Left renal cortex interstitium (tissue), 4 donors: Measurements from ENCODE around the gene ZGPAT. TPM values are rescaled to one million over a fixed set of nuclear protein-coding genes. Genes with fewer than 3 reads are reported as not detected.
"Not testable (repeated sequence)": the region's sequence is repeated elsewhere in the genome, so short reads cannot be mapped to it uniquely, and the experiment has no call there.

Experiments
- DNase-seq, 4 donors: peaks; one replicate each; pipeline ENCODE4 v3.0.0-alpha.2; 2013; ENCODE audit warnings: low read depth in 4 of 4, low spot score in 2 of 4, missing footprints in 1 of 4
- polyA plus RNA-seq, 4 donors: library from polyadenylated mRNA; unstranded; fragments of 120-200 nt; gene quantifications; one replicate each; pipeline ENCODE4 v1.2.1, GENCODE V29; 2013; ENCODE audit not compliant: insufficient read length in 4 of 4

ZGPAT gene
- polyA plus RNA-seq, 4 donors: 15.1 to 27.6 (median 23.7) TPM

DNA sequence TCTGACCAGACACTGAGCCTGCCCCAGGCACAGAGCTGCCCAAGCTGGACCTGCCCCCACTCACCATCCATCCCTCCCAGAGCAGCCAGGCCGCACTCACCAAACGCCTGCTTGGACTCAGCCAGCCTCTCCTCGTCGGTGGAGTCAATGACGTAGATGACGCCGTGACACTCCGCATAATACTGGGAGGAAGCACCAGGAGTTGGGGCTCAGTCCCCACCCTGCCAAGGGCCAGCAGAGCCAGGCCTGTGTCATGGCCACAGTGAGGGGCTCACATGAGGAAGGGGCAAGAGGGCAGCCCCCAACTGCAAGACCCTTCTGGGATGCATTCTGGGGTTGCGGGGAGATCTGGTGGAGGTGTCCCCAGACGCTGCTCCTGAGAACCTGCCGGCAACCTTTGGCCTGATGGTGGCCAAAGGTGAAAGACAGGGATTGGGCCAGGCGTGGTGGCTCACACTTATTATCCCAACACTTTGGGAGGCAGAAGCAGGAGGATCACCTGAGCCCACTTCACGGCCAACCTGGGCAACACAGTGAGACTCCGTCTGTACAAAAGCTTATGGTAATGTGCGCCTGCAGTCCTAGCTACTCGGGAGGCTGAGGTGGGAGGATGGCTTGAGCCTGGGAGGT lies 5.7 kb upstream of the ZGPAT start:
- no peak for DNase-seq

DNA sequence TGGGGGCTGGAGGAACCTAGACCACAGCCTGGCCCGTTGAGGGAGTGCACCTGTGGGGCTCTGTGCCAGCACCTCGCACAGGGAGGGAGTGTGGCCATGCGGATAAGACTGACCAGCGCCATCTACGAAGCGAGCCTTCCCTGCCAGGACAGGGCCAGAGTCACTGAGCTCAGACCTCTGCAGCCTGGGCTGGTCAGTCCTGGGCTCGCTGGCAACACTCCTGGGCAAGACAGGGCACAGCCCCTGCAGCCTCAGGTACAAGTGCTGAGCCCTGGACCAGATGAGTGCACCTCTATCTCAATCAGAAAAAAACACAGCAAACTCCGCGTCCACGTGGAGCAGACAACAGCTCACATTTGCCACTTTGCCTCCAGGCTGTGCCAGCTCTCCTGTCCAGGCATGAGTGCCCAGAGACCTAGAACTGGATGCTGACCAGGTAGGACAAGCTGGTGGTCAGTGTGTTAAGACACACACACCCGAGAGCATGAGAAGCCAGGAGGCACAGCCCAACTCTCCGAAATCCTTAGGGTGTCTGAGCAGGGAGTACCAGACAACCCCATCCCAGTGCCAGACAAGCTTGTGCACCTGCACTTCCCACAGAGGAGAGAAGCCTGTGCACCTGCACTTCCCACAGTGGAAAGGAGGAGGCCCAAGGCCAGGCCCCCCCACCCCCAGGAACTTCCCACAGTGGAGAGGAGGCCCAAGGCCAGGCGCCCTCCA lies 4.9 kb upstream of the ZGPAT start:
- DNase-seq: no peak

DNA sequence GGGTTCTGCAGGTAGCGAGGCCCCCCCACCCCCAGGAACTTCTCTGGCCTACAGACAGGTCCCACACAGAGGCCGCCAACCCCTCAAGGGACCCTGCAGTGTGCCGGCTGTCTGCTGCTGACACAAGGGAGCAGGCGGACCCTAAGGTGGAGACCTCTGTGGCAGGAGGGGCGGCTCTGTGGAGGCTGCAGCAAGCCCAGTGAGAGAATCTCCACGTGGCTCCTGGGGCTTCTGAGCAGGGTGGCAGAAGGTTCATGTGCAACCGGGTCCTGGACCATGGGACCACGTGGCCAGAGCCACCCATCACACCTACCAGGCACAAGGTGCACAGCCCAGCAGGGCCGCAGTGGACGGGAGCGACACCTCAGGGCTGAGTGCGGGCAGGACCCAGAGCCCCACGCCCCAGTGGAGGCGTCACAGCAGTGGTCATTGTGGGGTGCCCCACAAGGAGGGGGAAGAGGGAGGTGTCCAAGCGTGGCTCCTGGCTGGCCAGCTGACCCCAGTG lies 4.3 kb upstream of the ZGPAT start:
- no peak for DNase-seq

DNA sequence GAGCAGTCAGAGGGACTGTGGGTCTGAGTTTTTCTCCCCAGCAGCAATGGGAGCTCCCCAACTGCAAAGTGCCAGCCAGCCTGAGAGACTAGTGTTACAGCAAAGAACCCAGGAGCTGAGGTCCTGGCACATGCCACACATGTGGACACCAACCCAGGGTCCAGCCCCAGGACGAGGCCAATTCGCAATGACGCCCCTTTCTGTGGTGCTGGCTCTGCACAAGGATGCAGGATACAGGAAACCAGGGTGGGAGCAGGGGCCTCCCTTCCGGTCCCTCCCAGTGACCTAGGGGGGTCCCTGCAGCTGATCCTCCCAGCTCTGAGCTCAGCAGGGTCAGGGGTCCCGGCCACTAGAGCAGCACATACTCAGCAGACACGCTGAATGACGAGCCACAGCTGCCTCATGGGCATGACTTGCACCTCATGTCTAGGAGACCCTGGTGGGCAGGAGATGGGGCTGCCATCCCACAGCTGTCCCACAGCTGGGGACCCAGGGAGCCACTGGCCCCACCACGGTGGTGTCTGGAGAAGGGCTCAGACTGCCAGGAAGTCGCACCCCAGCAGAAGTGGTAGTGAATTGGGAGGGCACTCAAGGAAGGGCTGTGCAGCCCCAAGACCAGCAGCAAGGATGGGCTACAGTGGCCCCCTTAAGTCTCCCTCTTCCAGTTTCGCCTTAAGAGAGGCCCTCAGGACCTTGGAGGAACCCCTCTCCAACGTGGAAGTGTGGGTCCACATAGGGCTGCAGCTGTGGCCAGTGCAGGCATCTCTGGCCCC lies 3.7 kb upstream of the ZGPAT start:
- DNase-seq: no peak

DNA sequence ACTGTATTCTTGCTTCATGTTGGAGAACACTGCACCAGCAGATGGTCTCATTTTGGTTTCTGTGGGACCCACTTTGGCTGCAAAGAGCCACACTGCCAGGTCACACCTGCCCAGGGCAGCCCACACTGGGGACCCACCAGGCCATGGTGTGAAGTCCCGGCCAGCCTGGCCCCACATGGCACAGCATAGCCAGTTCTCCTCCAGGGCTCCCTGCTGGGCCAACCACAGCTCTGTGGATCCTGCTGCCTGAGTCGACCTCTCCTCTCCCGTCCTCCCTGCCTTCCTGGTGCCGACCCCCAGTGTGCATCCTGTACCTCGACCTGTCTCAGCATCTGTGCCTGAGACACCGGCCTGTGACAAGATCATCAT lies 3.1 kb upstream of the ZGPAT start:
- no peak for DNase-seq

DNA sequence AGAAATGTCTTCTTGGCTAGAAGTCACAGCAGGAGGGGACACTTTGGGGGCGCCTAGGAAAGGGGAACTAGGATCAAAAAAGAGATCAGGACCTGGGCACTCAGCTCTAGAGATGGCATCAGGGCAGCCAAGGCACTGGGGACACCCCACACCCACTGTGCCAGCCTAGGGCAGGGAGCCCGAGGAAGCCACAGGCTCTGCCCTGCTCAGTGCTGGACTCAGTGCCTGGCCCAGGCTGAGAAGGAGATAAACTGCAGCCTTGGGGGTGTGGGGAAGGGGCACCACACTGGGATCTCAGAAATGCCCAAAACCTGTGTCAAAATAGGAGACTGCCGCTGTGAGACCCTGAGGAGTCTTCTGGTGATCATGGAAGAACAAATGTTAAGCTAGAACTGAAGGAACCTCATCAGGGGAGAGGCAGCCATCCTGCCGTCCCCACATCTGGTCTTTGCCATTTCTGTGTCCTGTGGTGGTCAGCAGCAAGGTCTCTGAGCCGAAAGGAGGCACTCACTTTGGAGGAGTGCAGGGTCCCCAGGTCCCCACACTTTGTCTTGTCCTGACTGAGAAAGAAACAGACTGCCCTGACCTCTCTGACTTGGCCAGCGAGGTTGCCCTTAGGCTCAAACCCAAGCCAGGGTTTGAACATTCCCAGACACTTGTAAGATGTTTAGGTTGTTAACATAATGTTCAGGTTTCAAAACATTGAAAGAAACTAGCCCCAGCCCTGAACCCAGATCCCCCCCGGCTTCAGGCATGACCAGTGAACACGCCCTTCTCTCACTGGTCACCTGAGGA lies 2.4 kb upstream of the ZGPAT start:
- no peak for DNase-seq

DNA sequence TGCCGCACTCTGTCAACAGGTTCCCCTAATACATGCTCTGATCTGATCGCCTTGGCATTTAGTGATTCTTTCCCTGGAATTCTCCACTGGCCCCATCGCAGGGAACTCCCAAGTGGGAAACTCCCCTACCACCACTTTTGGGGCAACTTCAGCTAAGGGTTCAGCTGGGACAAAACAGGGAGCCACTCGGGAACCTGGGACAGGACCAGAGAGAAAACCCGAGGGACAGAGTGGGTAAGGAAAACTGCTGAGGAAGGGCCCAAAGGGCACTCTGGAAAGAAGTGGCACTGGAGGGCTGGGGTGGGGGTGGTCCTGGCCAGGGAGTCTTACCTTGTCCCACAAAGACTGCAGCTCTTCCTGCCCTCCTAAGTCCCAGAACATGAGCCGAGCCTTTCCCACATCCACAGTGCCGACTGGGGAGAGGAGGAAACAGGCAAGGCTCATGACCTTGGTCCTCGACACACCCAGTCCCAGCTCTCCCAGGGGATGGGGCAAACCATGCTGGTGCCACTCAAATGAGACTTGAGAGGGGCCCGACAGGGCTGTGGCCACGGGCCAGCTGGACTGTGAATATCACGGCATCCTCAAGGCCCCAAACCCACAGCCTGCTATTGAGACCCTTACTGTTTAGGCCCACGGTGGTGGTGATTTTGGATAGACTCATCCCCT lies 1.7 kb upstream of the ZGPAT start:
- no peak for DNase-seq

DNA sequence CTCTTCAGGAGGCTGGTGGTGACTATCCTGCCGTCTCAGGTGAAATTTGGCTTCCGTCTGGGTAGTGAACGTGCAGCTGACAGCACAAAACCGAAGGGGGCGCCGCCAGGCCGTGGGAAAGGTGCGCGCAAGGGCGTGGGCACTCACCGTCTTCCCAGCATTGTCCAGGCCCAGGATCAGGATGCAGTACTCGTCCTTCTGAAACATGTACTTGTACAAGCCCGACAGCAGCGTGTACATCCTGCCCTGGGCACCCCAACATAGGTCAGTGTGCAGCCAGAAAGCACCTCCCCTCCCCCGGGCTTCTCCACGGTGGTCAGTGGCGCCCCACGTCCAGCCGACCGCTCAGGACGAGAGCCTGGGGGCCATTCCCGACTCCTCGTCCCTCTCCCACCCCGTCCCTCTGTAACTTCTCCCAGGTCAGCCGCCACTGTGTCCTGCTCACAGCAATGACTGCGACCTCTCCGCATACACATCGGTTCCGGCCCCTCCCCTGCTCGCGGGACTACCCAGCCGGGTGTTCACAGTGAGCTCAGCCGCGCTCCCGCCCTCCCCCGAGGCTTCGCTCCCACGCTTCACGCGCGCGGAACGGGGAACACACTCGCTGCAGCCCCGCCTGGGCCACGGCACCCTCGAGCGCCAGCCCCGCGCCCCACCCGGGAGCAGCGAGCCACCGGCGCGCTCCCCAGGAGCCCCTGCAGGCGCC lies 834 bp upstream of the ZGPAT start:
- no peak for DNase-seq

DNA sequence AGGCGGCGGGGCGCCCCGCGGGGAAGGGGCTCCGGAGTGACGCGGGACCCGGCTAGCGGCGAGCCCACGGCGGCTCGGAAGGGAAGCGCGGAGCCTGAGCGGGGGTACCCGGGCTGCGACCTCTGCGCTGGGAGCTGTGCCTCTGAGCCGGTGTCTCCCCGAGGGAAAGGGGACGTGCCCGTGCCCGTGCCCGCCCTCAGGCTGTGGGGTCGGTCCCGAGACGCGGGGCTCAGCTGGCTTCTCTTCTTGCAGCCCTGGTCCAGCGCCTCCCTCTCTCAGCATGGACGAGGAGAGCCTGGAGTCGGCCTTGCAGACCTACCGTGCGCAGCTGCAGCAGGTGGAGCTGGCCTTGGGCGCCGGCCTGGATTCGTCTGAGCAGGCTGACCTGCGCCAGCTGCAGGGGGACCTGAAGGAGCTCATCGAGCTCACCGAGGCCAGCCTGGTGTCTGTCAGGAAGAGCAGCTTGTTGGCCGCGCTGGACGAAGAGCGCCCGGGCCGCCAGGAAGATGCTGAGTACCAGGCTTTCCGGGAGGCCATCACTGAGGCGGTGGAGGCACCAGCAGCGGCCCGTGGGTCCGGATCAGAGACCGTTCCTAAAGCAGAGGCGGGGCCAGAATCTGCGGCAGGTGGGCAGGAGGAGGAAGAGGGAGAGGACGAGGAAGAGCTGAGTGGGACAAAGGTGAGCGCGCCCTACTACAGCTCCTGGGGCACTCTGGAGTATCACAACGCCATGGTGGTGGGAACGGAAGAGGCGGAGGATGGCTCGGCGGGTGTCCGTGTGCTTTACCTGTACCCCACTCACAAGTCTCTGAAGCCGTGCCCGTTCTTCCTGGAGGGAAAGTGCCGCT lies 686 bp downstream of the ZGPAT start:
- DNase-seq: no peak

DNA sequence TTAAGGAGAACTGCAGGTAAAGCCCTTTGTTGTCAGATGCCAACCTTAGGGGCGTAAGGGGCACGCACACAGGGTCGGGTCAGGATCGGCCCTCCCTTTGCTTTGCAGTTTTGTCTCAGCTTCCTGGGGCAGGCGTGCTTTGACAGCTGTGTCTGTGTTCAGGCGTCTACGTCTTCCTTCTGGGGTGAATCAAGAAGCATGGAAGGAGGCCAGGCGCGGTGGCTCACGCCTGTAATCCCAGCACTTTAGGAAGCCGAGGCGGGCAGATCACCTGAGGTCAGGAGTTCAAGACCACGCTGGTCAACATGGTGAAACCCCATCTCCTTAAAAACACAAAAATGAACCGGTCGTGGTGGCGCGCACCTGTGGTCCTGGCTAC lies 1.3 kb downstream of the ZGPAT start:
- DNase-seq: no peak

DNA sequence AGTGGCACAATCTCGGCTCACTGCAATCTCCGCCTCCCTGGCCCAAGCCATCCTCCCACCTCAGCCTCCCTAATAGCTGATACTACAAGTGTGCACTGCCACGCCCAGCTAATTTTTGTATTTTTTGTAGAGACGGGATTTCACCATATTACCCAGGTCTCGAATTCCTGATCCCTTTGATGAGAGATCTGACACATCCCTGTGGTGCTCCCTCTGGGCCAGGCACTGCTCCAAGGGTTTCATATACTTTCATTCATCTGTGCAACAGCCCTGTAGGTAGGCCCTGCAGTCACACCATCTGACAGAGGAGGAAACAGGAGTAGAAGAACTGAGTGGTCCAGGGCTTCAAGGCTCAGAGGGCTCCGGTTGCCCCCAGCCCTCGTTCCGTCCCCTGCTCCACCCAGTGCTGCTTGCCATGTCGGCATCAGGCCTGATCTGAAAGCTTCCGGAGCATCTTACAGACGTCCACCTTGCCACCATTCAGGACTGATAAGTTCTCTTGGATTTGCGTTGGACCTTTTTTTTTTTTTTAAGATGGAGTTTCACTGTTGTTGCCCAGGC lies 3.3 kb downstream of the ZGPAT start:
- DNase-seq: no peak

DNA sequence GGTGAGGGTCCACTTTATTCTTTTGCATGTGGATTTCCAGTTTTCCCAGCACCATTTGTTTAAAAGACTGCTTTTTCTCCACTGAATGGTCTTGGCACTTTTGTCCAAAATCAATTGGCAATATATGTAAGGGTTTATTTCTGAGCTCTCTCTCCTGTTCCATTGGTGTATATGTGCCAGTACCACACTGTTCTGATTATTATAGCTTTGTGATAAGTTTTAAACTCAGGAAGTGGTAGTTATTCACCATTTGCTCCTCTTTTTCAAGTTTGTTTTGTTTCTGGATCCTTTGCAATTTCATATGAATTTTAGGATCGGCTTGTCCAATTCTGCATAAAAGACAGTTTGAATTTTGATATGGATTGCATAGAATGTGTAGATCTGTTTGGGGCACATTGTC lies 4.4 kb downstream of the ZGPAT start:
- DNase-seq: no peak

DNA sequence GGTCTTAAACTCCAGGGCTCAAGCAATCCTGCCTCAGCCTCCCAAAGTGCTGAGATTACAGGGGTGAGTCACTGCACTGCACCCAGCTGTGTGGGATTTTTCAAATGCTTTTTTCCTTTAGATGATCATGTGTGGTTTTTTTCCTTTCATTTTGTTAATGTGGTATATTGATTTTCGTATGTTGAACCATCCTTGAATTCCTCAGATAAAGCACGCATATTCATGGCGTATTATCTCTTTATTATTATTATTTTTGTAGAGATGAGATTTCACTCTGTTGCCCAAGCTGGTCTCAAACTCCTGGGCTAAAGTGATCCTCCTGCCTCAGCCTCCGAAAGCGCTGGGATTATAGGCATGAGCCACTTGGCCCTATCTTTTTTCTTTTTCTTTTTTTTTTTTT lies 7.0 kb downstream of the ZGPAT start:
- no peak for DNase-seq

DNA sequence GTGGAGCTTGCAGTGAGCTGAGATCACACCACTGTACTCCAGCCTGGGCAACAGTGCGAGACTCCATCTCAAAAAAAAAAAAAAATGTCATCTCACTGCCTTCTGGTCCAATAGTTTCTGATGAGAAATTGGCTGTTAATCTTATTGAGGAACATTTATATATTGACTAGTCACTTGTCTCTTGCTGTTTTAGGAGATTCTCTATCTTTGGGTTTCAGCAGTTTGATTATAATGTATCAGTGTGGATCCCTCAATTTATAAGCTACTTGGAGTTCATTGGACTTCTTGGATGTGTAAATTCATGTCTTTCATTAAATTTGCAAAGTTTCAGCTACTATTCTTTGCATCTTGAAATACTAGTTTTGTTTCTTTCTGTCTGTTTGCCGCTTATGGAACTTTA lies 11.2 kb downstream of the ZGPAT start:
- DNase-seq: no peak

DNA sequence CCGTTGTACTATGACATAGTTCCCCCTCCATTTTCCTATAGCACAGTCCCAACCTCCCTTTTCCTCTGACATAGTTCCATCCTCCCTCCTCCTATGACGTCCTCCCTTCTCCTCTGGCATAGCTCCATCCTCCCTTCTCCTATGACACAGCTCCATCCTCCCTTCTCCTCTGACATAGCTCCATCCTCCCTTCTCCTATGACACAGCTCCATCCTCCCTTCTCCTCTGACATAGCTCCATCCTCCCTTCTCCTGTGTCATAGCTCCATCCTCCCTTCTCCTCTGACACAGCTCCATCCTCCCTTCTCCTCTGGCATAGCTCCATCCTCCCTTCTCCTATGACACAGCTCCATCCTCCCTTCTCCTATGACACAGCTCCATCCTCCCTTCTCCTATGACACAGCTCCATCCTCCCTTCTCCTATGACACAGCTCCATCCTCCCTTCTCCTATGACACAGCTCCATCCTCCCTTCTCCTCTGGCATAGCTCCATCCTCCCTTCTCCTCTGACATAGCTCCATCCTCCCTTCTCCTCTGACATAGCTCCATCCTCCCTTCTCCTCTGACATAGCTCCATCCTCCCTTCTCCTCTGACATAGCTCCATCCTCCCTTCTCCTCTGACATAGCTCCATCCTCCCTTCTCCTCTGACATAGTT lies 15.3 kb downstream of the ZGPAT start:
- not testable (repeated sequence) for DNase-seq

DNA sequence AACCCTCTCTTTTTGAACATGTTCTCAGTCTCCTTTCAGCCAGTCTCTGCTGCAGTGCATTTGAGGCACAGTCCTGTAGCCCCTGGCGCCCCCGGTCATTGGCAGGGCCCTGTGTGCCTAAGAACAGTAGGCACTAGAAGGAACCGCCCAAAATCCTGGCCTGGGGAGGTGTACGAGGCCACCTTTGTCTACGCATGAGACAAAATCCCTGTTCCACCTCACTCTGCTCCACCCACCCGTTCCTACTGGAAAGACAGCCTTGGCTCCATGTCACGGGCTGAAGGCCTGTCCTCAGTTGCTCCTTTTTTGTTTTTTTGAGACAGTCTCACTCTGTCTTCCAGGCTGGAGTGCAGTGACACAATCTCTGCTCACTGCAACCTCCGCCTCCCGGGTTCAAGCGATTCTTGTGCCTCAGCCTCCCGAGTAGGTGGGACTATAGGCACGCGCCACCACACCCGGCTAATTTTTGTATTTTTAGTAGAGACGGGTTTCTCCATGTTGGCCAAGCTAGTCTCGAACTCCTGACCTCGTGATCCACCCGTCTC lies 22.4 kb downstream of the ZGPAT start:
- DNase-seq: not testable (repeated sequence)

DNA sequence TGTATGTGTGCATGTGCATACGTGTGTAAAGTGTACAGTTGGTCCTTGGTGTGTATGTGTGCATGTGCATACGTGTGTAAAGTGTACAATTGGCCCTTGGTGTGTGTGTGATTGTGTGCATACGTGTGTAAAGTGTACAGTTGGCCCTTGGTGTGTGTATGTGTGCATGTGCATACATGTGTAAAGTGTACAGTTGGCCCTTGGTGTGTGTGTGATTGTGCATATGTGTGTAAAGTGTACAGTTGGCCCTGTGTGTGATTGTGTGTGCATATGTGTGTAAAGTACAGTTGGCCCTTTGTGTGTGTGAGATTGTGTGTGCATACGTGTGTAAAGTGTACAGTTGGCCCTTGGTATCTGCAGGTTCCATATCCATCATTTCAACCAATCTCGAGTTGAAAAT lies 23.6 kb downstream of the ZGPAT start:
- no peak for DNase-seq
